ENCODE measurements around the gene LRRC25. TPM values are rescaled to one million over a fixed set of nuclear protein-coding genes. Genes with fewer than 3 reads are reported as not detected.
"Not testable (repeated sequence)": the region's sequence is repeated elsewhere in the genome, so short reads cannot be mapped to it uniquely, and the experiment has no call there.

LRRC25 gene
- total RNA-seq, 6 donors from 2014 or later = 4.0 to 49.4 (median 24.0) TPM

DNA sequence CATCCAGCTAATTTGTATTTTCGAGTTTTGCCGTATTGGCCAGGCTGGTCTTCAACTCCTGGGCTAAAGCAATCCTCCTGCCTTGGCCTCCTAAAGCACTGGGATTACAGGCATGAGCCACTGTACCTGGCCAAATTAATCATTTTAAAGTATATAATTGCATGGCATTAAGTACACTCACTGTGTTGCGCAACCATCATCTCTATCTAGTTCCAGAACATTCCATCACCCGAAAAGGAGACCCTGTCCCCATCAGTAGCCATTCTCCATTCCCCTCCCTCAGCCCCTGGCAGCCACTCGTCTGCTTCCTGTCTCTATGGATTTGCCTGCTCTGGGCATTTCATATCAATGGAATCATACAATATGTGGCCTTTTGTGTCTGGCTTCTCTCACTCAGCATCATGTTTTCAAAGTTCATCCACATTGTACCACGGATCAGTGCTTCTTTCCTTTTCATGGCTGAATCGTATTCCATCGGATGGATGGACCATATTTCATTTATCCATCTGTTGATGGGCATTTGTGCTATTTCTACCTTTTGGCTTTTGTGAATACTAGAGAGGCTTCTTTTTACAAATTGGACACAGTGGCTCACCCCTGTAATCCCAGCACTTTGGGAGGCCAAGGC, 43.9 kb downstream of the LRRC25 start:
- ATAC-seq (ENCODE audit: low FRiP score in 2 of 2) = no peak
- DNase-seq = no peak
- H3K4me1 ChIP-seq = no peaks in the 10 kb centered on the region
- WGBS, 2 donors = 79 to 94% methylated on average over 8 of the region's 8 CpGs
- no peaks in the 10 kb centered on the region for H3K27me3 ChIP-seq
- H3K27ac ChIP-seq = no peak overlapping the region
- no peaks in the 10 kb centered on the region for H3K9me3 ChIP-seq
- H3K4me3 ChIP-seq = no peak overlapping the region
- no peak for TF ChIP-seq CTCF (IDR thresholded peaks at IDR 0.05)
- TF ChIP-seq EP300 (IDR thresholded peaks at IDR 0.05) = no peak
- TF ChIP-seq POLR2AphosphoS5 (IDR thresholded peaks at IDR 0.05) = no peak
- TF ChIP-seq POLR2A (IDR thresholded peaks at IDR 0.05) = no peak
- H3K36me3 ChIP-seq = peaks cover 0 to 36% (median 29%) of the 10 kb centered on the region in 4 donors

- no peak overlapping the region for H3K4me3 ChIP-seq
- DNase-seq (no peak), ATAC-seq (ENCODE audit: low FRiP score in 2 of 2) (no peak)
- no peaks in the 10 kb centered on the region for H3K4me1 ChIP-seq
- 95 to 96% methylated on average over 4 to 7 of the region's 7 CpGs for WGBS, 2 donors
- no peaks in the 10 kb centered on the region for H3K27me3 ChIP-seq
- H3K36me3 ChIP-seq = peaks cover 0 to 17% (median 12%) of the 10 kb centered on the region in 4 donors
- no peaks in the 10 kb centered on the region for H3K9me3 ChIP-seq
- TF ChIP-seq CTCF (IDR thresholded peaks at IDR 0.05) (no peak), POLR2A (IDR thresholded peaks at IDR 0.05) (no peak), EP300 (IDR thresholded peaks at IDR 0.05) (no peak), POLR2AphosphoS5 (IDR thresholded peaks at IDR 0.05) (no peak)
- H3K27ac ChIP-seq = no peak overlapping the region
Measured at GRCh38 chr19:18351544-18351943, 45.9 kb downstream of the LRRC25 start.

- peaks cover 0 to 12% (median 1%) of the 10 kb centered on the region in 4 donors for H3K36me3 ChIP-seq
- no peaks in the 10 kb centered on the region for H3K9me3 ChIP-seq
- TF ChIP-seq EP300 (IDR thresholded peaks at IDR 0.05) = no peak
- no peak for TF ChIP-seq CTCF (IDR thresholded peaks at IDR 0.05)
- no peak for TF ChIP-seq POLR2AphosphoS5 (IDR thresholded peaks at IDR 0.05)
- no peak for TF ChIP-seq POLR2A (IDR thresholded peaks at IDR 0.05)
- 84 to 93% methylated on average over 9 of the region's 9 CpGs for WGBS, 2 donors
- H3K4me3 ChIP-seq = no peak overlapping the region
- no peak overlapping the region for H3K27ac ChIP-seq
- ATAC-seq (ENCODE audit: low FRiP score in 2 of 2) (no peak), DNase-seq (no peak)
- H3K4me1 ChIP-seq = no peaks in the 10 kb centered on the region
- no peaks in the 10 kb centered on the region for H3K27me3 ChIP-seq
Measured at GRCh38 chr19:18350490-18350889, 46.9 kb downstream of the LRRC25 start.

- ATAC-seq (ENCODE audit: low FRiP score in 2 of 2) (peak in 1 of 2 donors; percentile 84), DNase-seq (peak in 1 of 2 donors; percentile 68)
- Histone ChIP-seq H3K9me3 (no peaks in the 10 kb centered on the region), H3K27me3 (no peaks in the 10 kb centered on the region), H3K4me1 (no peaks in the 10 kb centered on the region), H3K36me3 (peaks cover 0 to 14% (median 2%) of the 10 kb centered on the region in 4 donors), H3K4me3 (no peak overlapping the region), H3K27ac (no peak overlapping the region)
- TF ChIP-seq CTCF (IDR thresholded peaks at IDR 0.05) (peak; percentile 70 to 81 (median 76)), POLR2AphosphoS5 (IDR thresholded peaks at IDR 0.05) (no peak)
- 46 to 55% methylated on average over 12 of the region's 12 CpGs for WGBS, 2 donors
Measured at GRCh38 chr19:18349524-18350128, 47.8 kb downstream of the LRRC25 start.

- not testable (repeated sequence) for DNase-seq; H3K4me3 ChIP-seq; H3K27ac ChIP-seq; H3K4me1 ChIP-seq; H3K9me3 ChIP-seq; H3K27me3 ChIP-seq; ATAC-seq (ENCODE audit: low FRiP score in 2 of 2)
- WGBS, 2 donors = 89 to 94% methylated on average over 6 of the region's 6 CpGs
- peaks cover 0 to 18% (median 5%) of the 10 kb centered on the region in 4 donors for H3K36me3 ChIP-seq
Measured at GRCh38 chr19:18348818-18349339, 48.5 kb downstream of the LRRC25 start.

Data from upper lobe of left lung (tissue), 6 donors.